GM19463 (cell line): ENCODE measurements around the gene CDK11B.
"Not testable (repeated sequence)": the region's sequence is repeated elsewhere in the genome, so short reads cannot be mapped to it uniquely, and the experiment has no call there.

Experiments
- ATAC-seq: cut with Tn5 transposase; IDR thresholded peaks from one replicate; pipeline ENCODE4 v1.9.1; 2021; ENCODE audit warnings: mild to moderate bottlenecking, moderate library complexity; ENCODE audit not compliant: unreplicated experiment

The CDK11B gene

DNA sequence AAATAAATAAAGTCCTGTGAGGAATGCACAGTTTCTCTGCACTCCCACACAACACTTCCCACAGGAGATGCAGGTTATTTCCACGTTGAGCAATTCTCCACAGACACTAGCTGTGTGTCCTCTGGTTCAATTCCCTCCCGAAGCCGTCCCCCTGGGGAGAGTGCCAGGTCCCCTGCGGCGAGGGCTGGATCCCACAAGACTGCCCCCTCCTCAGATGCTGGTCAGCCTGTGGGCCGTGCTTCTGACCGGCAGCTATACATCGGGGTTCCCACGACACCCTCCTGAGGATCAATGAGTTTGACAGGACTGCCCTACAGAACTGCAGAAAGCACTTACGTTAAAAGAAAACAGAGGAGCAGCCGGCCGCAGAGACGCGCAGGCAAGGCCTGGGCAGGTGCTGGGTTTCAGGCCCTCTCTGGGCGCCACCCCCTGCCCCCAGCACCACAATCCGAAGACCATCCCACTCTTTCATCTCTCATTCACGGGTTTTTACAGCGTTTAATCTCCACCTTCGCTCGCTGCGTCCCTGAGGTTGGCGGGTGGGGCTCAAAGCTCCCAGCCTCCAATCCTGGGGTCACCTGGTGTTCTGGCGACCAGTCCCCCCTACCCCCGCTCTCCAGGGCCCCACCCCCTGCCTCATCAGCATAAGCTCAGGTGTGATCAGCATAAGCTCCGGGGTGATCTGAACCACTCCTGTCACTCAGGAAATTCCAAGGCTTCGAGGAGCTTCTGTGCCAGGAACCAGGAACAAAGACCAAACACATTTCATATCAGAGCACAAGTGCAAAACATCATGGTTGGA is 24.5 kb upstream of the CDK11B start:
- no peak for ATAC-seq

DNA sequence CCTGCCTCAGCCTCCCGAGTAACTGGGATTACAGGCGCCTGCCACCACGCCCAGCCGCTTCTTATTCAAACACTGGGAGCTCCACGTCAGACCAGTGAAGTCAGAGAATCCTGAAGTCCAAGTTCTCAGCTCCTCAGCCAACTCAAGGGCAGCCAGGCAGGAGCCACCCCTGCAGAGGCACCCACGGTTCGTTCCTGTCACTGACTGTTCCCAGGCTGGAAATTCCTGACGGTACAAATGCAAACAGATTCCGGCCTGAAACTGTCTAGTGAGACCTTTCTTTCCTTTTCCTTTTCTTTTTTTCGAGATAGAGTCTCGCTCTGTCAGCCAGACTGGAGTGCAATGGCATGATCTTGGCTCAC is 22.1 kb upstream of the CDK11B start:
- no peak for ATAC-seq

DNA sequence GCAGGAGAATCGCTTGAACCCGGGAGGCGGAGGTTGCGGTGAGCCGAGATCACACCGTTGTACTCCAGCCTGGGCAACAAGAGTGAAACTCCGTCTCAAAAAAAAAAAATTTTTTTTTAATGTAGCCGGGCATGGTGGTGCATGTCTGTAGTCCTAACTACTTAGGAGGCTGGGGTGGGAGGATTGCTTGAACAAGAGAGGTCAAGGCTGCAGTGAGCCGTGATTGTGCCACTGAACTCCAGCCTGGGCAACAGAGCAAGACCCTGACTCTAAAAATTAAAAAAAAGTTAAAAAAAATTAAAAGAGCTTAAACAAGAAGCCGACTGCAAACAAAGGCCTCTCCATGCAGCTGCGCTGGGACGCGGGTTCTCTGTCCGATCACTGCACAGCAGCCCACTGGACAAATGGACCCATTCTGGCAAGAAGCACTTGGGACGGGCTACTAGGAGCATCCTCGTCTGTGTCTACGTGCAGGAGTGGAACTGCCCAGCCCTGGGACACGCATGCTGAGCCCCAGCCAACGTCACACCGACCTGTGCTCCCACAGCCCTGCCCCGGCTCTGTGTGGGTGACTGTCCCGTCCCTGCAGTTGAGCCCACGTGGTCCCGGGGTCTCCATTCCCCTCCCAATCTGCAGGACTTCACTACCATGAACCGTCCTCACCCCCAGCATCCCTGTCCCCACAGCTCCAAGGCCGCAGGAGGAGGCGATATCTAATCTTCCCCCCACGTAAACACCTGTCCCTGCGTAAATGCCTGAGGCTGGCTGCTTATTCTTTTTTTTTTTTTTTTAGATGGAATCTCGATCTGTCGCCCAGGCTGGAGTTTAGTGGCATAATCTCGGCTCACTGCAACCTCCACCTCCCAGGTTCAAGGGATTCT is 21.5 kb upstream of the CDK11B start:
- ATAC-seq, result no peak

DNA sequence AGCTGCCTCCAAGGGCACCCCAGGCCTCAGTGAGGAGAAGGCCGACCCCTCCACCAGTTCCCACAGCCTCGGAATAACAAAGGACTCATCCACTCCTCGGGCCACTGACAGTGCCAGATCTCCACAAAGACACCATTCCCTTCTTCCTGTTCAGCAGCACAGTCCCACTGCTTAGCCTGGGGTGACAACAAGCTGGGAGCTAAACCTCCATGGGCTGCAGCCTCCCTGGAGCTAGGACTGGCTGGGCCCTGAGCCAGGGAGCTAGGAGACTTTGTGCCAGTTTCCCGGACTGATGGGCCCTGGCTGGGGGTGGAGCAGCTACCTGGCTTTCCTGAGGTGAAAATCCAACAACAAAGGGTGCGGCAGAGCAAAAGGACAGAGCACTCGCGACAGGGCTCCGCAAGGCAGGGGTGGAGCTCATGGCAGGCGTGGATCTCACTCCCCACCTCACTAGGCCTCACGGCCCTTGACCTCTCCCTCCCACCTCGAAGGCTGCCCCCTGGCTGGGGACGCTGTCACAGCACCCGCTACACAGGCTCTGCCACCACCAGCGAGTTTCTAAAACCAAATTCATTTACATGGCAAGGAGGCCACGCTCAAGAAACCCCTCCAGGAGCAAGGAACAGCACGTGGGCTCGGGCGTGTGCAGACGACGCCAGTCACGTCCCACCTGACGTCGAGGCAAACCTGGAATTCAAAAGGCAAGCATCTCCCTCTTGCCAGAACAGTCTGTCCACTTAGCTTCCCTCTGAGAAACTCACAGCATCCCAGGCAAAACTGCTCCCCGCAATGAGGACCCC is 20.0 kb upstream of the CDK11B start:
- ATAC-seq, result no peak

DNA sequence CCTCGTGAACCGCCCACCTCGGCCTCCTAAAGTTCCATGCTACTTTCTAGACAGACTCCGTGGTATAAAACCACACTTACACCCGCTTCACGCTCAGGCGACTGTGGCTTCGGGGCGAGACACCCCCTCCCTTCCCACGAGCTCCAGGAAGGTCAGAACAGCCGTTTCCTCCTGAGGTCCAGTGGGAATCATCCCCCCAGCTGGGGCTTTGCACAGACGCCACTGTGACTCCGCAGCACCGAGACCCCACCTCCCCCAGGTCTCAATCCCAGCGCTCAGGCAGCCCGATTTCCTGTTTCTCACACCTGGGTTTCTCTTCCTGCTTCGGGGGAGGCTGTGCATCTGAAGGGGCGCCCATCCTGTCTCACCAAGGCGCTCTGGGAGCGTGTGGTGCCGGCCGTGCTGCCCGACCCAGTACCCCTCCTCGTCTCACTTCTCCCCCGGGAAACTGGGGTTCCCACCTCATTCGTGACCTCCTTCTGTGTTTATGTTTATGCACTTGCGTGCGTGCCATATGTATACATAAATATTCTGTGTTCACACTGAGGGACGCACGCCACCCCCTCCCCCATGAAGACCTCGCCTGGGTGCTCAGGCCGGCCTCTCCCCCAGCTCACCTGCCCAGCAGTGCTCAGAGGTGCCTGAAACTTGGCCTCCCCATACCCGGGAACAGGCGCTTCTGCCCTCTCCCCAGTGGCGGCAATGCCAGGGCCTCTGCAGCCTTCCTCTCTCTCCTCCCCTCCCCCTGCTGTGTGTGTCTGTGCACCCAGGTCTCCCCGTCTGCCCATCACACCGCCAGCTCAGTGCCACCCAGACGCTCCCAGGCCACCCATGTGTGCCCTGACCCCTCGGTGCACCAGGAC is 19.1 kb upstream of the CDK11B start:
- ATAC-seq, result peak; percentile 53

DNA sequence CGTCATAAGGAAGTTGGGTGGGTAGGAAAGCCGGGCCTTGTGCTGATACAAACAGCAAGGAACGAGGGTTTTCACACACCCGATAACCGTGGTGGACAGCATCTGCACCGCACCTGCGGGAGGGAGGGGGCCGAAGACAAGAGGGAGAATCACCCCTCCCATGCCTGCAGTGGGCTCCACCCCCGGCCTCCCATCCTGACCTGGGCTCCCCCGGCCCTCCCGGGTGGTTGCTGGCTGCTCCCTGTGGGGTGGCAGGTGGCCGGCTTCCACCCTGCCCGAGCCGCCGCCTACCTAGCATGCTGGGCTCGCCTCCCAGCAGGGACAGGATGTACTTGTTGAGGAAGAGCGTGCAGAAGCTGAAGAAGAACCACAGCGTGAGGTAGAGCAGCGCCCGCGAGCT is 17.3 kb upstream of the CDK11B start:
- not testable (repeated sequence) for ATAC-seq

DNA sequence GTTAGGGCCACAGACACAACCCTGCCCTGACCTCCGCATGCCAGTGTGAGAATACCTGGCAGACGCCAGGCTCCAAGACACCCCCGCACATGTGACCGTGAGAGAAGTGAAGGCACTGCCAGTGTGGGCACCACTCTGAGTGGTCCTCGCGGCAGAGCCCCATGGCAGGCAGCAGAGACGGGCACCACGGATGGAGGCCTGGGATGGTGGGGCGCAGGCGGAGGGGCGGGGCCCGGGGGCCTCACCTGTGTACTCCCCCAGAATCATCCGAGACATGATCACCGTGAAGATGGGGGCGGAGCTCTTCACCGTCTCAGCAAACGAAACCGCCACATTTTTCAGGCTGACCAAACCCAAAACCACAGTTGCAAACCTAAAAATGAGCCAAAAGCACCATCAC is 16.4 kb upstream of the CDK11B start:
- ATAC-seq, result not testable (repeated sequence)

DNA sequence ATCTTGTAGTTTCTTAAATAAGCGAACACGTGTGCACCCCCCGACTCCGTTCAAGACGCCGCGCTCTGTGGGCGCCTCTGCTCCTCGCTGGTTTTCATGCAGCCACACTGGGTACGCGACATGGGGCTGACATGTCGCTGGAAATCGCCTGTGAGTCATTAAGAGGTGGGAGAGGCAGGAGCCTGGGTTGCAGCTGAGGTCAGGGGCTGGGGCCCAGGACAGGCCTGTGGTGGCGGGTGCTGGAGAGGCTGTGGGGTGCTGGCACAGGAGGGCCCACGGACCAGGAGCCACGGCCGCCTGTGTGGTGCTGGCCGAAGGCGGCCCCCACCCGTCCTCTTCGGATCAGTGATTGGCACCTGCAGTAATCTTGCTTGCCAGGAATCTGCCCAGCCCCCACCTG is 16.0 kb upstream of the CDK11B start:
- ATAC-seq, result not testable (repeated sequence)

DNA sequence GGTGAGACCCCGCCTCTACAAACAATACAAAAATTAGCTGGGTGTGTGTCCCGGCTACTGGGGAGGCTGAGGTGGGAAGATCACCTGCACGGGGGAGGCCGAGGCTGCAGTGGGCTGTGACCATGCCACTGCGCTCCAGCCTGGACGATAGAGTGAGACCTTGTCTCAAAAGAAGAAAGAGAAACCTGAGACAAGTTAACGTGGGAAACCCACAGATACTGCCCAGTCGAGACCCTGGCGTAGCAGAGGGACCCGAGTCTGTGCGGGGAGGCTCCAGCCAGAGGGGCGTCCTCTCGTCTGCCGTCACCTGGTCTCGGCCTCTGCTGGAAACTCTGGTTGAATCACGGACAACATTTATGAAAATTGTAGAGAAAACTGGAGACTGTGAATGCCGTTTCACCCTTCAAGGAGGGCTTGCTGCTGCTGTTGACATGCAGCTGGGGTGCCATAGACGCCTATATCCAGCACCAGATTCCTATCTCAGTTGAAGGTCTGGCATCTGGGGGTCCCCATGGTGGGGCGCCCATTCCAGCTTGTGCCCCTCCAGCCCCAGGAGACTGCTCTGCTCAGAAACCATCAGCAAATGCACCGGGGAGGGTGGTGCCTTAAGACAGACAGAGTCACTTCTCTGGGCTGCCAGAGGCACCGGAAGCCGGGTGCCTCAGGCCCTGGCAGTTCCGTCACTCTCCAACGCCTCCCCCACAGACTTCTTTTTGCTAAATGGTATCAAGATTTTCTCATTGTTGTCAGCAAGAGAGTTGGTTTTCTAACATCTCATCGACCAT is 13.6 kb upstream of the CDK11B start:
- ATAC-seq, result no peak

DNA sequence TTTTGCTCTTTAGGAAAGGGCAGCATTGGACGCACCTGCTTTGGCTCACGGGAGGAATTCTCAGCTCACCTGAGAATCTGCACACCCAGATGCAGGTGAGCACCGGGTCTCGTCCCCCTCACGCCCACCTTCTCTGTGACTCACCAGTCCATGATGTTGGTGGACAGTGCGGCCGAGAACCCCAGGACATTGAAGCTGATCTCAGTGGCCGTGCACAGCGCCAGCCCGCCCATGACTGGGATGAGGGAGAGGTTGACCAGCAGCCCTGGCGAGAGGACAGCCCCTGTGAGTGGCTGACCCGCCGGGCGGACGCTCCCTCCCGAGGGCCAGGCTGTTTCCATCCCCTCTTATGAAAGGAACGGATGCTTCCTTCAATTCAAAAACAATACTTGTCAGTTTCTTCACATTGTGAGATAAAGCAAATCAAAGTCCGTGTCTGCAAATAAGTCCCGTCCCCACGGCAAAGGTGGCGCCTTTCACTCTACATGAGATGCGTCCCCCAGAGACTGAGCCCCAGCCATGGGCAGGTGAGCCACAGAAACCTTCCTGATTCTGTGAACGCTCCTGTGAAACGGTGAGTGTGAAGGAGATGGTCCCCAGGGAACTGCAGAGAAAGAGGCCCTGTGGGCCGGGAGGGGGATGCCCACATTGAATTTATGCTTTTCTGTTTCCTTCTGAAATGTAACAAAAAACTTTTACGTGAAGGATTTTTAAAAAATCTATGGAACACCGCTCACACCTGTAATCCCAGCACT is 12.7 kb upstream of the CDK11B start:
- ATAC-seq, result no peak

DNA sequence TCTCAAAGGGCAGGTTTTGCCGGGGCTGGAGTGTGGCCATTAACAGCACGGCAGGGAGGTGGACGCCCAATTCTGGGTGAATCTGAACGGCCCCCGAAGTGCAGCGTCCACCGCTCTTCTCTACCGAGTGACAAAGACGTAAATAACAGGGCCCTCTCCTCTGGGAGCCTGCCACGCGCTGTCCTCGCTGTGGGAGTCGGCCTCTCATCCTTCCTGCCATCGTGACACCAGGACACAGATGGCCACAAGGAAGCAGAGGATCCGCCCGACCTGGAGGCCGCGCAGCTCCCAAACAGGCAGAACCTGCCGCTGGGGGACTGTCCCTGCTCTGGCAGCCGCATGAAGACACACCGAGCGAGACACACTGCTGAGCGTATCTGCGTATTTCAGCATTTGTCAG is 12.1 kb upstream of the CDK11B start:
- no peak for ATAC-seq

DNA sequence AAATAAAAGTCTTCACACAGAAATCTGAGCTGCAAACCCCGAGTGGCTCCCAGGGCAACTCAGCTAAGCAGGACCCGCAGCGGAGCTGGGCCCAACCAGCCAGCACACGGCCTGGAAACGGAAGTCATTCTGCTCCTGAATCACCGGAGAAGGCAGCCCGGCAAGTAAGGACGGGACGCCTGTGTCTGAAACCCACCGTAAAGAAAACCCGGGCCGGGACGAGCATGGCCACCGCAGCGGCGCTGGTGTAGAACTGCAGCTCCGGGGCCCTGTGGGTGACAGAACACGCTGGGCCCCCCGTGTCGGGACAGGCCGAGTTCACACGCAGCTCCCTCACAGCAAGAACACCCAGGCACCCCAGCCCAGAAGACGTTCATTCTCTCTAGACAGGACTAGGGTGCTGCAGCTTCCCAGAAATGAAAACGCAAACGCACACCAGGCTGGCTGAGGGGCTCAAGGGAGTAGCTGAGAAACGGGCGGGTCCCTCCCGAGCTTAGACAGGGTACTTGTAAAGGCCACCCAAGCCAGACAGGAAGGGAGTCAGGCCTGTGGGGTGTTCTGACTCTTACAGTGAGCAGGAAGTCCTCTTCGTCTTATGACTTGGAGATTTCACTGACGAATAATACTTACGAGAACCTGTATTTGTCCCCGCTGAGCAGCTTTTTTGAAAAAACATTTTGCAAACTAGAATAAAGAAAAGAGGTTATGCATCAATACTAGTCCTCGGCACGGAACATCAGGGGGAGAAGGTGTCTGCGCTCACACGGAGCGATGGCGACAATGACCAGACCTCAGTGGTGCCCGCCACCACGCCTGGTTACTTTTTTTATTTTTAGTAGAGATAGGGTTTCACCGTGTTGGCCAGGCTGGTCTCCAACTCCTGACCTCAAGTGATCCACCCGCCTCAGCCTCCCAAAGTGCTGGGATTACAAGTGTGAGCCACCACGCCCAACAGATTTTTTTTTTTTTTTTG is 10.9 kb upstream of the CDK11B start:
- no peak for ATAC-seq

DNA sequence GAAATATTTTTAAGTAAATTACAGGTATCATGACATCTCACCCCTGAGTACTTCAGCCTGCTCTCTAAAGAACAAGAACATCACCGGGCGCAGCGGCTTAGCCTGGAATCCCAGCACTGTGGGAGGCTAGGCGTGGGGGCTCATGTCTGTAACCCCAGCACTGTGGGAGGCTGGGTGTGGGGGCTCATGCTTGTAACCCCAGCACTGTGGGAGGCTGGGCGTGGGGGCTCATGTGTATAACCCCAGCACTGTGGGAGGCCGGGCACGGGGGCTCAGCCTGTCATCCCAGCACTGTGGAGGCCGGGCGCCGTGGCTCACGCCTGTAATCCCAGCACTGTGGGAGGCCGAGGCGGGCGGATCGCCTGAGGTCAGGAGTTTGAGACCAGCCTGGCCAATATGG is 7.7 kb upstream of the CDK11B start:
- no peak for ATAC-seq

DNA sequence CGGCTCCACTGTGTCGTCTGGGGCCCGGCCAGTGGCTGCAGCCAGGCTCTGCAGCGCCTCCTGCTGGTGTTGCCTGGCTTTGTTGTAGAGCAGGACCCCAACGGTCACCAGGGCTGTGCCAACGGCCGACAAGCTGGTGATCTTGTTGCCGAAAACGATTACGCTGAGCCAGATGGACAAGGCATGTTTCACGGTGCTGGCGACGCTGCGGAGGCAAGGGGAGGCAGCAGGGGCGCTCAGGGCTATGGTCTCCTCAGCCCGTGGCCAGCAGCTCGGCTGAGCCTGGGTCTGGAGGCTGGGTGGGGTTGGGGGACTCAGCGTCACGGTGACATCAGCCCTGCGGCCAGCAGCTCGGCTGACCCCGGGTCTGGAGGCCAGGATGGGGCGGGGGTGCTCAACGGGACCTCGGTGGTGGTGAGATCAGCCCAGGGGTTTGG is 7.0 kb upstream of the CDK11B start:
- ATAC-seq, result no peak

DNA sequence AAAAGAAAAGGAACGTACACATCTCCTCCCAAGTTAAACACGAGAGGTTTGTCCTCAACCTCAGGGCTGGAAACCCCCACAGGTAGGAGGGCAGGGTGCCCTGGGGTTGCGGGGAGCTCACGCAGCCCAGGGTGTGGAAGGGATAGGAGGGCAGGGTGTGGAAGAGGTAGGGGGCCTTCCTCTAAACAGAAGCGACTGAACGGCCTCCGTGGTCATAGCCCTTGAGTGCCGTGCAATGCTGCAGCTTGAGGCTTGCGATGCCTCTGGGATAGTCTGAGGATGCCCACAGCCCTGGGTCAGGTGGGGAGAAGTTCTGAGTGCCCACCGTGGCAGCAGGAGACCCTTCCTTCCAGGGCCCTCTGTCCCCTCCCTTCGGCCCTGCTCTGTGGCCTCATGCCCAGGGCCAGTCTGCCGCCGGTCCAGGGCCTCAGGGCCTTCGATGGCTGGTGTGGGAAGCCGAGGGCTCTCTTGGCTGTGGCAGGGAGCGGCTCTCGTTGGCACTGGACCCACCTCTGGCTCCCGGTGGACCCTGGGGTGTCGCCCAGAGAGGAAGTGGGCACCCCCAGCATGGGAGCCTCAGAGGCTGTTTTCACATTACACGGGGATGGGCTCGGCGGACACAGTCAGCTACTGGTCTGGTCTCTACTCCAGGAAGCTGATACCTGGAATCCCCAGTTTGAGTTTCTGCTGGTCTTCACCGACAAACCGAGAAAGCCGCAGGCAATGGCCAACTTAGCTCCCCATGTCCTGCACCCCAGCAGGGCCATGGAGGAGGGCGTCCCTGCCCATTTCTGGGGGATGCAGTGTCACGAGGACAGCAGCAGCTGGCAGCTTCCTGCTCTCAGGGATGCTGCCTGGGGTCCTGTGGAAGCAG is 6.4 kb upstream of the CDK11B start:
- no peak for ATAC-seq

DNA sequence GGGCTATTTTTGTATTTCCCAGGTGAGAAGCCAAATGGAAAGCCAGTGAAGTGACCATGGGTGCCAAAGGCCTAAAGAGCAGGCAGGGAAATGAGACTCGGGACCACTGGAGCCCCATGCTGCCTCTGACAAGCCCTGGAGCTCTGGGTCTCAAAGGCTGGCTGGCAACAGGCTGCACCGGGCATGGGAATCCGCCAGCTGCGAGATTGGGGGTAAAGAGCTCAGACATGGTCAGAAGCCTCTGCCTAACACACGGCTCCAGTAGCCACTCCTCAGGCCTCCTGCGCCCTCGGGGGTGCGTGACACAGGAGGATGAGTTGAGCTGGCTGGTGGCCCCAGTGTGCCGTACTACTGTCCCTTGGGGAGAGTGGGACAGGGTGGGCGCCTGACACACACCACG is 5.5 kb upstream of the CDK11B start:
- not testable (repeated sequence) for ATAC-seq
